OCI-LY1 (cell line): Measurements from ENCODE around the gene BUB1.
"Not testable (repeated sequence)": the region's sequence is repeated elsewhere in the genome, so short reads cannot be mapped to it uniquely, and the experiment has no call there.

Experiments used
- H2AFZ ChIP-seq: fragments of 200-600 bp; sonication (generic), shearing (Covaris generic); 2 replicates; pipeline ENCODE4 v1.6.0; 2014; ENCODE audit warnings: antibody characterized with exemption, mild to moderate bottlenecking, low read length
- H3F3A ChIP-seq: fragments of 200-600 bp; sonication (generic), shearing (Covaris generic); 2 replicates; pipeline ENCODE4 v1.6.0; 2014; ENCODE audit warnings: mild to moderate bottlenecking, antibody characterized with exemption, low read length, moderate library complexity; ENCODE audit not compliant: insufficient read depth
- H3K27ac ChIP-seq: fragments of 200-600 bp; sonication (generic); 2 replicates; pipeline ENCODE4 v1.5.1; 2014; ENCODE audit warnings: low read length, mixed run types, mild to moderate bottlenecking, low read depth; ENCODE audit not compliant: poor library complexity, severe bottlenecking
- H3K27me3 ChIP-seq: fragments of 200-600 bp; sonication (generic); 2 replicates; pipeline ENCODE4 v1.6.0; 2014; ENCODE audit warnings: antibody characterized with exemption, mild to moderate bottlenecking, low read length, moderate library complexity; ENCODE audit not compliant: insufficient read depth
- H3K36me3 ChIP-seq: fragments of 200-600 bp; sonication (generic); 2 replicates; pipeline ENCODE4 v1.6.1; 2014; ENCODE audit warnings: mild to moderate bottlenecking, antibody characterized with exemption, low read length, moderate library complexity, mixed read lengths; ENCODE audit not compliant: insufficient read depth
- H3K4me1 ChIP-seq: fragments of 200-600 bp; sonication (generic); 2 replicates; pipeline ENCODE4 v1.5.1; 2014; ENCODE audit warnings: mild to moderate bottlenecking, low read length, moderate library complexity; ENCODE audit not compliant: insufficient read depth, severe bottlenecking
- H3K4me2 ChIP-seq: fragments of 200-600 bp; sonication (generic), shearing (Covaris generic); 2 replicates; pipeline ENCODE4 v1.6.1; 2014; ENCODE audit warnings: low read length
- H3K4me3 ChIP-seq: fragments of 200-600 bp; sonication (generic); 2 replicates; pipeline ENCODE4 v1.5.1; 2014; ENCODE audit warnings: low read length, low read depth, mild to moderate bottlenecking, mixed read lengths; ENCODE audit not compliant: poor library complexity, severe bottlenecking
- H3K79me2 ChIP-seq: fragments of 200-600 bp; shearing (Covaris generic); 2 replicates; pipeline ENCODE4 v1.6.1; 2016; ENCODE audit warnings: mixed run types, low read length, mixed read lengths; ENCODE audit not compliant: insufficient read depth
- H3K9ac ChIP-seq: fragments of 200-600 bp; sonication (generic), shearing (Covaris generic); 2 replicates; pipeline ENCODE4 v1.6.1; 2014; ENCODE audit warnings: mild to moderate bottlenecking, low read length, mixed read lengths
- H3K9me2 ChIP-seq: fragments of 200-600 bp; sonication (generic), shearing (Covaris generic); 2 replicates; pipeline ENCODE4 v1.6.1; 2014; ENCODE audit warnings: low read depth, mild to moderate bottlenecking, low read length, mixed read lengths
- H3K9me3 ChIP-seq: fragments of 200-600 bp; shearing (Covaris generic); 2 replicates; pipeline ENCODE4 v1.6.1; 2014; ENCODE audit warnings: low read length, mixed read lengths
- H4K20me1 ChIP-seq: fragments of 200-600 bp; sonication (generic), shearing (Covaris generic); 2 replicates; pipeline ENCODE4 v1.6.0; 2016; ENCODE audit warnings: mild to moderate bottlenecking, low read length; ENCODE audit not compliant: insufficient read depth
- EZH2 ChIP-seq: fragments of 200-600 bp; sonication (generic), shearing (Covaris generic); IDR thresholded peaks from 2 replicates; pipeline ENCODE4 v1.8.0; 2017; ENCODE audit warnings: borderline replicate concordance, mixed run types, mild to moderate bottlenecking, antibody characterized with exemption, low read length, moderate library complexity, mixed read lengths
- TF ChIP-seq, protein P1 (sequence below): fragments of 200-600 bp; sonication (generic), shearing (Covaris generic); IDR thresholded peaks from 2 replicates; pipeline ENCODE4 v1.5.1; 2017; ENCODE audit warnings: mild to moderate bottlenecking, antibody characterized with exemption, low read length, moderate library complexity, mixed read lengths

BUB1 gene

GRCh38 chr2:110637093-110637492 lies 40.8 kb downstream of the BUB1 start:
- TF ChIP-seq EZH2: no peak
- TF ChIP-seq, protein P1, sequence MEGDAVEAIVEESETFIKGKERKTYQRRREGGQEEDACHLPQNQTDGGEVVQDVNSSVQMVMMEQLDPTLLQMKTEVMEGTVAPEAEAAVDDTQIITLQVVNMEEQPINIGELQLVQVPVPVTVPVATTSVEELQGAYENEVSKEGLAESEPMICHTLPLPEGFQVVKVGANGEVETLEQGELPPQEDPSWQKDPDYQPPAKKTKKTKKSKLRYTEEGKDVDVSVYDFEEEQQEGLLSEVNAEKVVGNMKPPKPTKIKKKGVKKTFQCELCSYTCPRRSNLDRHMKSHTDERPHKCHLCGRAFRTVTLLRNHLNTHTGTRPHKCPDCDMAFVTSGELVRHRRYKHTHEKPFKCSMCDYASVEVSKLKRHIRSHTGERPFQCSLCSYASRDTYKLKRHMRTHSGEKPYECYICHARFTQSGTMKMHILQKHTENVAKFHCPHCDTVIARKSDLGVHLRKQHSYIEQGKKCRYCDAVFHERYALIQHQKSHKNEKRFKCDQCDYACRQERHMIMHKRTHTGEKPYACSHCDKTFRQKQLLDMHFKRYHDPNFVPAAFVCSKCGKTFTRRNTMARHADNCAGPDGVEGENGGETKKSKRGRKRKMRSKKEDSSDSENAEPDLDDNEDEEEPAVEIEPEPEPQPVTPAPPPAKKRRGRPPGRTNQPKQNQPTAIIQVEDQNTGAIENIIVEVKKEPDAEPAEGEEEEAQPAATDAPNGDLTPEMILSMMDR: no peak
- Histone ChIP-seq H3K4me3 (no peak overlapping the region), H2AFZ (no peak overlapping the region), H3K4me2 (no peak overlapping the region), H3F3A (no peaks in the 10 kb centered on the region), H4K20me1 (no peaks in the 10 kb centered on the region), H3K27me3 (no peaks in the 10 kb centered on the region), H3K36me3 (peaks cover 71% of the 10 kb centered on the region), H3K9ac (no peak overlapping the region), H3K27ac (no peak overlapping the region), H3K4me1 (no peaks in the 10 kb centered on the region), H3K9me3 (no peaks in the 10 kb centered on the region), H3K9me2 (no peaks in the 10 kb centered on the region), H3K79me2 (no peaks in the 10 kb centered on the region)

- peaks cover 61% of the 10 kb centered on the region for H3K36me3 ChIP-seq
Measured at GRCh38 chr2:110635949-110636628, 41.8 kb downstream of the BUB1 start.

GRCh38 chr2:110627348-110627747 lies 50.5 kb downstream of the BUB1 start:
- not testable (repeated sequence) for H3K27ac ChIP-seq, H2AFZ ChIP-seq, H3K9me3 ChIP-seq, H3F3A ChIP-seq, H3K4me1 ChIP-seq, H3K4me2 ChIP-seq, H3K36me3 ChIP-seq, H3K79me2 ChIP-seq, H3K4me3 ChIP-seq, H3K9me2 ChIP-seq, H4K20me1 ChIP-seq, H3K27me3 ChIP-seq, H3K9ac ChIP-seq

More at GRCh38 chr2:110635949-110636628, 41.8 kb downstream of the BUB1 start:
- not testable (repeated sequence) for H4K20me1 ChIP-seq, H3K9me3 ChIP-seq, H3K4me2 ChIP-seq, H2AFZ ChIP-seq, H3K9ac ChIP-seq, H3K9me2 ChIP-seq, H3F3A ChIP-seq, H3K4me1 ChIP-seq, H3K27ac ChIP-seq, H3K79me2 ChIP-seq, H3K4me3 ChIP-seq, H3K27me3 ChIP-seq

- not testable (repeated sequence) for H3K27ac ChIP-seq, H3K9me3 ChIP-seq, H3K4me1 ChIP-seq, H3K79me2 ChIP-seq, H3K9ac ChIP-seq, H3K27me3 ChIP-seq, H3K4me3 ChIP-seq, H3K9me2 ChIP-seq, H3K36me3 ChIP-seq, H2AFZ ChIP-seq, H4K20me1 ChIP-seq, H3K4me2 ChIP-seq, H3F3A ChIP-seq
Measured at GRCh38 chr2:110619326-110619939, 58.4 kb downstream of the BUB1 start.

DNA sequence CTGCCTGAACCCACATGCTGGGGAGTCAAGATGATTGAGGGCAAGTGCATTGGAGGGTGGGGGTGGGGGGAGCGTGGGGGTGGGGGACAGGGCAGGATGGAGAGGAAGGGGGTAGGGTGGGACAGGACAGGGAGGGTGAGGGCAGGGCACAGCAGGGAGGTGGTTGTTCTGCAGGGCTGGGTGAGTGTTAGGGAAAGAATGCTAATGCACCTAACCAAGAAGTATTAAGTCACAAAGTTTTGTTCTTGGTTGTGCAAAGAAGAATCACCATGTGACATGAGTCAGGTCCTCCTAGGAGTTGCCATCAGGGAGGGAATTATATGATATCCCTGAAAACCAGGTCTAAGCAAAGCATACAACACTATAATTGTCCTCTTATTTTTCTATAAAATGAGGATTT lies 63.9 kb downstream of the BUB1 start:
- not testable (repeated sequence) for H3K9ac ChIP-seq, H3K9me3 ChIP-seq, H4K20me1 ChIP-seq, H3K4me2 ChIP-seq, H3K79me2 ChIP-seq, H3K9me2 ChIP-seq, H3K4me3 ChIP-seq, H3K27me3 ChIP-seq, H2AFZ ChIP-seq, H3K4me1 ChIP-seq, H3K36me3 ChIP-seq, H3K27ac ChIP-seq, H3F3A ChIP-seq

DNA sequence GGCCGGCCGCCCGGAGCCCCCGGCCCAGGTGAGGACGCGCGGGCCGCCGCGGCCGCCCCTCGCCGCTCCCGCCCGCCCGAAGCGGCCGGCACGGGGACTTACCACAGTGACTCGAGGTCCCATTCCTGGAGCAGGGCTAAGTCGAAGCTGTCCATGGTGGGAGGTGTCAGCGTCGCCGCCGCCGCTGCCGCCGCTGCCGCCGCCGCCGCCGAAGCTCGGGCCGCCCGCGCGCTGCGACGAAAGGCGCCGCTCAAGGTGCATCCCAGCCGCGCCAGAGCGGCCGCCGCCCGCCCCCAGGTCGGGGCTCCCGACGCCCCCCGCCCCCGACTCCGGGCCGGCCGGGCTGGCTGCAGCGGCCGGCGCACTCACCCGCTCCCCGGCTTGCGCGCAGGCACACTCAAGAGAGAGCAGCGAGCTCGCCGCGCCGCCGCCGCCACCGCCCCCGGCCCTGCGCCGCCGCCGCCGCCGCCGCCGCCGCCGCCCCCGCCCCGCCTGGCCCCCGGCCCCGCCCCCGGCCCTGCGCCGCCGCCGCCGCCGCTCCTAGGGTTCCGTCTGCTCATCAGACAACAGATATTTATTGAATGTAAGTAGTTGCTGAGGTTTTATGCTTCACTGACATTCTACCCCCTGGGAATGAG lies 67.1 kb downstream of the BUB1 start:
- H2AFZ ChIP-seq, H3K9ac ChIP-seq, H3K27me3 ChIP-seq, H3K27ac ChIP-seq, H4K20me1 ChIP-seq, H3F3A ChIP-seq, H3K4me2 ChIP-seq, H3K9me2 ChIP-seq, H3K79me2 ChIP-seq, H3K4me3 ChIP-seq, H3K4me1 ChIP-seq, H3K36me3 ChIP-seq, H3K9me3 ChIP-seq: not testable (repeated sequence)
